ENCODE measurements around the gene ANGPTL2.
"Not testable (repeated sequence)": the region's sequence is repeated elsewhere in the genome, so short reads cannot be mapped to it uniquely, and the experiment has no call there.

The ANGPTL2 gene

GRCh38 chr9:127154390-127155191 lies 32.2 kb upstream of the ANGPTL2 start:
- no peak for DNase-seq

DNA sequence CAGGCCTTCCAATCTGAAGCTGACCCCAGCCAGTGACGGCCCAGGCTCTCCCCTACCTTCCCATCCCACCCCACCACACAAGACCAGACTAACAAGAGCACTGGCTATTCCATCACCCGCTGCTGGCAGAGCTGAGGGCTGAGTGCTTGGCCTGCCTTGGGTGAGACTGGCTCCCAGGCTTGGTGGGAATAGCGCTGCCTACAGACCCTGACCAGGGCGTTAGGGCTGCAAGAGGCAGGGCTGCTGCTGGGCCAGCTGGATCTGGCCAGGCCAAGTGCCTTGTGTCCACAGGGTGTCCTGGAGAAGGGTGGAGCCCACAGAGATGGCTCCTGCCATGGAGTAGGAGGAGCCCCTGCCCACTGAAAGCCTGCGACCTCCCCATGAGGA lies 31.6 kb upstream of the ANGPTL2 start:
- DNase-seq = no peak

DNA sequence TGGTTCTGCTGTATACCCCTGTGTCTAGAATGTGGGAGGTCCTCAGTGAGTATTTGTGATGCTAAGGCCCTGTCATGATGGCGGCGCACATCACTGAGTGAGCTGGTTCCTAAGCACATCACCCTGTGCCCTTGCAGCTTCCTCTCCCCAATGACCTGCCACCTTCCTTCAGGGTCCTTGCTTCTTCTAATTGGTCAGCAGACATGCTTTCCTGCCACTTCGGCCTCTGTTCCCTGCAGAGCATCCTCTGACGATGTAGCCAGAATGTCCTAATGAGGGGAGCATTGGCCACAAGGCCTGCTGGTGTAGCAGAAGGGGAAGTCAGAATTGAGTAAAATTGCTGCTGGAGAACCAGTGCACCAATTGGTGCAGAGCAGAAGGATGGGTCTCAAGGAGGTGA lies 31.1 kb upstream of the ANGPTL2 start:
- DNase-seq = no peak

DNA sequence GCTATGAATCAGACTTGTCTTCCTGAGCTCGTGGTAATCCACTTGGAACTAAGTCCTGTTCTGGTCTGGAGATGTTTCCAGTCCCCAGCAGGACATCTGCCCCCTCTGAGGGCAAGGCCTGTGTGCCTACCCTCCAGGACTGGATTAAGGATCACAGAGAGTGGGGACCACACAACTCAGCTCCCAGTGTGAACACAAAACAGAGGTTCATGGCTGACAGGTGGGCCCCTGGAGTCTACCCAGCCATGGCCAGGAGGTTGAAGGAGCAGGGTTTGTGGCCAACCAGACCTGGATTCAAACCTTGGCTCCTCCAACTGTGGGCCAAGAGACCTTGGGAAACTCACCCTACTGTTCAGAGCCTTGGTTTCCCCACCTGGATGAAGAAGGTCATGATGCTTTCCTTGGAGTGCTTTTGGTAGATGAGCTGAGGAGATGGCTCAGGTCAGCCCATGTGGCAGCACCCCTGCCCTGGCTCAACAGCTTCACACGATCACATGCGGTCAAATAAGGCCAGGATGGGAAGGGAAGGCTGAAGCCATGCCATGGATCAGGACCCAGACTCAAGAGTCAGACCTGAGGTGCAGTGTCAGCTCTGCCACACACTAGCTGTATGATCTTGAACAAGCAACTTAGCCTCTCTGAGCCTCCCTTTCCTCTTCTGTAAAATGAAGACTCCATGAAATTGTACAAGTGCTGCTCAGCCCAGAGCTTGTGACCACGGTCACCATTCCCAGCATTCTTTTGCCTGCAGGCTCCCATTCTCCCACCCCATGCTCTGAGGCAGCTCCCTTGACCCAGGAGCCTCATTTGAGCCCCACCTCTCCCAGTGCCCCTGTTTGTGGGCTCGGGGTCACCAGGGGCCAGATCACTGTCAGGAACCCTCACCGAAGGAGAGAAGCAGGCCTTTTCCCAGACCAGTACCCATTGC lies 27.3 kb upstream of the ANGPTL2 start:
- DNase-seq = no peak

GRCh38 chr9:127149010-127149409 lies 26.6 kb upstream of the ANGPTL2 start:
- no peak for DNase-seq

DNA sequence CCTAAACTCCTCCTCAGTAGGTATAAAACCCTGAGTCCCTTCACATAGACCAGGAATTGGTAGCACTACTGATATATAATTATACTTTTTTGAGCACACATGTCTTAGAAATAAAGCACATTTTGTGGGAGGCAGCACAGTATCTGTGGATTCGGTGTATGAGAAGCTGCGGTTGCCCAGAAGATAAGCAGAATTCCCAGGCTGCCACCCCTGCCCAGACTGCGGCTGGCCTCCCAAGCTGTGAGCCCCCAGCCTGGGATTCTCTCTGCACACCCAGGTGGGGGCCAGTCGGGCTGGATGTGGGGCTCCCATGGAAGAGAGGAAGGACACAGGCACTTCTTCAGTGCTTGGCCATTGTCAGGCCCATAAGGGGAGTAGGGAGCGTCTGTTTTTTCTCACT lies 25.6 kb upstream of the ANGPTL2 start:
- no peak for DNase-seq

DNA sequence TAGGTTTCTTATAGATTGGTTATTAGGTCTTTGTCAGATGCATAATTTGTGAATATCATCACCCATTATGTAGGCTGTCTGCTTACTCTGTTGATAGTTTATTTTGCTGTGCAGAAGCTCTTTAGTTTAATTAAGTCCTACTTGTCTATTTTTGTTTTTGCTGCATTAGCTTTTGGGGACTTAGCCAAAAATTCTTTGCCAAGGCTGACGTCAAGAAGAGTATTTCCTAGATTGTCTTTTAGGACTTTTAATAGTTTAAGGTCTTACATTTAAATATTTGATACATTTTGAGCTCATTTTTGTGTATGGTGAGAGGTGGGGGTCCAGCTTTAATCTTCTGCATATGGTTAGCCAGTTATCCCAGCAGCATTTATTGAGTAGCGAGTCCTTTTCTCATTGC lies 24.8 kb upstream of the ANGPTL2 start:
- no peak for DNase-seq

GRCh38 chr9:127146841-127147240 lies 24.4 kb upstream of the ANGPTL2 start:
- not testable (repeated sequence) for DNase-seq

- no peak for DNase-seq
These were observed 22.4 kb upstream of the ANGPTL2 start for GRCh38 chr9:127144670-127145445.

GRCh38 chr9:127143920-127144465 lies 21.6 kb upstream of the ANGPTL2 start:
- DNase-seq = no peak

- no peak for DNase-seq
These were observed 20.6 kb upstream of the ANGPTL2 start for GRCh38 chr9:127142931-127143464.

DNA sequence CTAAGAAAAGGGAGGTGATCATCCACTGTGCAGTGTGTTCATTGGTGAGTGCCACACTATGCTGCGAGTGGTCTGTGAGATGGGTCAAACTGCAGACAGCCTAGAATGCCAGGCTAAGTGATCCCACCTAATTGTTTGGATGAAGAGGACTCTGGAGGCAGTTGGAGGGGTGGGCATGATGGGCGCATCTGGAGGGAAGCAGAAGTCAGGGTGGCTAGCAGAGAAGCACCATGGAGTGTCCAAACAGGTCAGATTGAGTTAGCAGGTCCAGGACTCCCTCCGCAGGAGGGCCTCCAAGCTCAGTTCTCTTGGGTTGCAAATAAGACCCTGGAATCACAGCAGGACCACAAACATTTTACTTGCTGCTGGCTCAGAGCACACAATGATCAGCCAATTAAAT lies 19.9 kb upstream of the ANGPTL2 start:
- DNase-seq = no peak

DNA sequence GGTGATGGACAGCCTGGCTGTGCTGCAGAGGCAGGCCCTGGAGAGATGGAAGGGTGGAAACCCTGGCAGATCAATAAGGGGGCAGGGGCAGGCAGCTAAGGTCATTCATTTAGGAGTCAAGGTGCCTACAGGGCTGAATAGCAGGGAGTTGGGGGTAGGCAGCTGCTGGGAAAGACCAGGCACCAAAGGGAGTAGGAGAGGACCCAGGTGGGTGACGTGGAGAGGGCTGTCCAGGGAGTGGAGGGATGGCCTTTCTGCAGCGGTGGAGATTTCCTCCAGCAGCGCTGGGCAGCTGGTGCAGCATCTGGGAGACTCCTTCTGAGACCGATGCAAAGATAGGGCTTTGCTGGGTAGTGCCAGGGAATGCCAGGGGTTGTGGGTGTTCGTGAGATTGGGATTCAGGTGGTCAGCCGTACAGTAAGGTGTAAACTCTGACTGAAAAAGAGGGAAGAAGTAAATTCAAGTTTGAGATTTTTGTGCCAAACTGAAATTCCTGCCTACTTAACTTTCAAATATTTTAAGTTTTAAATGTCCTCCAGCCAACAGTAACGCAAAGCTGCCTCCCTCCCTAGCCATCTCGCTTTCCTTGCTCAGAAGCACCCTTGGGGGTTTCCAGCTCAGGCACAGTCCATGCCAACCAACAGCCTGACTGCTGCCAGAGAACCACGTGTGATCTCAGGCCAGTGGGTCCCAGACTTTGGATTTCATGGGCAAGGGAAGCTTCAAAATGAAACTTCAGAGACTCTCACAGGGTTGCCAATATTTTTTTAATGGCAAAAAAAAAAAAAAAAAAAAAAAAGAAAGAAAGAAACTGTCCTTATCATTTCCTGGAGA lies 18.6 kb upstream of the ANGPTL2 start:
- no peak for DNase-seq

DNA sequence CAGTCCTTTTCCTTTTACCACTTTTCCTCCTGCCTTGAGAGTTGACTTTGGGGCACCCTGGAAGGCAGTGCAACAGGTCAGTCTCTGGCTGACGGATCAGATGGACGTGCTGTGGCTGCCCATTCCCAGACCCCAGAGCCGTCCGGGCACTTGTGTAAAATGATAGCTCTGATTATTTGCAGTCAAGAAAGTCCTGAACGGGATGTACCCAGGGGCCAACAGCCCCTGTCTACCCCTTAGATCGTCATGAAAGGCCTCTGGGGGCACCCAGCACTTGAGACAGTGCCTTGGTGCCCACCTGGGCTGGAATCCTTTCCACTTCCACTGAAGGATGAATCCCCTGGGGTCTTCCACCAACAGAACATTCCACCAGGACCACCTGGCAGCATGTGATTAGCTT lies 17.7 kb upstream of the ANGPTL2 start:
- no peak for DNase-seq

DNA sequence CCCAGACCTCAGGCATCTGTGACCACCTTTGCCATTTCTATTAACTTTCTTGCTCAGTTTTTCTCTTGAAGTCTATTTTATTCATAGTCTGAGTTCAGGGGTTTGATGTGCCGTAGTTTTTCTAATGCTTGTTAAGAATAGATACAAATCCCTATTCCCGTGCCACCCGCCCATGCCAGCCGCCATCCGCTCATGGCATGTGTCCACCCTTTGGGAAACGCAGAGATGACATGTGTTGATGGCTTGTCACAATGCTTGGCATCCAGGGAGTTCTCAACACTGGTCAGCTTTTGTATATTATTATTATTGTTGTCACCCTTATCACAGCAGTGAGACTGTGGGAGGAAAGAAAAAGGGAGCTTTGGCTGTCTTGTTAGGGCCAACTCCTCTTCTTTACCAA lies 17.3 kb upstream of the ANGPTL2 start:
- no peak for DNase-seq

DNA sequence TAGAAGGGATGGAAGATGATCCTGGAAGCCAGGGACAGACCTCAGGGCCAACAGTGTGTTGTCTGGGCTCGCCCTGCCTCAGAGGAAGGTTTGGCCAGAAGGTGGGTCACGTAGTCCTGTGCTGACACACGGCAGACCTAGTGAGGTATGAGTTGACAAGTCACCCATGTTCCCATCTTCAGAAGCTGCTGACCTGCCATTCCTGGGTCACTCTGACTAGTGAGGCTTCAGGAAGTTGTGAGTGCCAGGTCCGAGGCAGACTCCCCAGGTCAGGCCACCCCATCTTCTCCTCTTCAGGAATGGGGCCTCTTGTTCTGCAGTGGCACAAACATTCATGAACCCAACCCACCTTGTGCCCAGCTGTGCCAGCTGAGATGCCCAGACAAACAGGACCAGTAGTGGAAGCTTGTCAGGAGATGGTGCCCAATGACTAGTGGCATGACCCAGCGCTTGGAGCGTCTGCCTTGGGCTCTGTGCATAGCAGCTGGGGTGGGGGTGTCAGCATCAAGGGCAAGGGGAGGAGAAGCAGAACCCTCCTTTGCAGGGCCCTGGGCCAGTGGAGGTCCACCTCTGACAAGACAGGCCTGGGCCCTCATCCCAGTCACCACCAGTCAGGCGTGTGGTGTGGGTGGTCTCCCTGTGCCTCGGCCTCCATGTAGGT lies 16.8 kb upstream of the ANGPTL2 start:
- DNase-seq = no peak

GRCh38 chr9:127138444-127138843 lies 16.0 kb upstream of the ANGPTL2 start:
- DNase-seq = no peak

DNA sequence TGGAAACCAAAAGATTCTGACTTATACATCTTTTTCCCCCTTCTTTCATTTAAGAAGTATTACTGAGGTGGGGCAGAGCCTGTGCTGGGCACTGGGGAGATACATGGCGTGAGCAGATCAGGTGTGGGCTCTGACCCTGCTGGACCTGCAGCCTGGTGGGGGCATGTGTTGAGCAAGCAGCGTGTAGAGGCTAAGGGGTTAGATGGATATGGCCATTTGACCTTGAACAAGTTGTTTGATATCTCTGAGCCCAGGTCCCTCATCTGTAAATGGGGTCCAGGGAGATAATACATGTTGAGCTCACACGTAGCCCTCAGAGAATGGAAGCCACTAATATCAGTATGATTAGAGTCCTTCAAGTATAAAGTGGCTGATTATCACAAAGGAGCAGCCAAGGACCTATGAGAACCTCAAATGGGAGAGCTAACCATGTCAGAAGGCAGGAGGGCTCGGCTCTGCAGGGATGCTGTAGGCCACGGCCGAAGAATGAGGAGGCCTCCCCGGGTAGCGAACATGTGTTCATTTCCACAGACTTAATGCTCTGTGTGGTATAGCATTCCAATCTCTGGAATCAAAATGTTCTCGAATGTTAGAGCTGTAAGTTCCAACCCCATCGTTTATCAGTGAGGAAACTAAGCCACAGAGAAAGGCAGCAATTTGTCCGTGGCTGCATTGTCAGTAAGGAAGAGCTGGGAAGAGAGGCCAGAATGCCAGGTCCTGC lies 15.4 kb upstream of the ANGPTL2 start:
- DNase-seq = no peak

DNA sequence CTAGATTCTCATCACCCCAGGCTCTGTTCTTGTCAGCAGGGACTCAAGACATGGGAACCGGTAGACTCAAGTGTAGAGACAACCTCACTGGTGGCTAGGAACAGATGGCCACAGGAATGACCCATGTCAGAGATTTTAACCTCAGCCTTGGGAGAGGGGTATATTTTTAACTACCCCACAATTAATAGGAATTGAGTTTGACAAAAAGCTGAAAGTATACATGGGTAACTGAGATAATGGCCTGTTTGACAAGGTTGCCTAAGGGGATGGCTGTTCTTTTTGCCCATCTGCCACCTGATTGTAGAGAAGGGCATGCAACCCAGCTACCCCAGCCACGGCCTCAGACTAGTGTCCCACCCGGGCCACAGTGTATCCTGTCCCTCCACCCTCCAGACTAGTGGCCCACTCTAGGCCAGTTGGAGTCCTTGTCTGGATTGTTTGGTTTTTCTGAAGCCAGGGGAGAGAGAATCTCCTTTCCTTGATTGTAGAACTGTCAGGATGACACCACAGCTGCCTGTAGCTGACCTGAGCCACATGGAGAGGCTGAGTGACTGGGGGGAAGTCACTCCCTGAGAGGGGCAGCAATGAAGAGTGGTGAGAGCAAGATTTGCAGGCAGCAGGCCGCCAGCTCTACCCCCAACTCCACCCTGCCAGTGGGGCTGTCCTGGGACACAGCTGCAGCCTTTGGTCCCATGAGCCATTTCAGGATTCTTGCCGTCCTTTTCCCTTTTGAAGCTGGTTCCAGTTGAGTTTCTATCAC lies 14.6 kb upstream of the ANGPTL2 start:
- DNase-seq = no peak

Measured in GDM1 (cell line).